GM19468 (cell line): Measurements from ENCODE around the gene SLC45A3.
A peak's percentile ranks its signal among the peaks of the same experiment; 100 is the strongest.

Source experiments
- ATAC-seq: cut with Tn5 transposase; IDR thresholded peaks from one replicate; pipeline ENCODE4 v1.9.1; 2021; ENCODE audit warnings: mild to moderate bottlenecking, moderate library complexity, moderate number of reproducible peaks; ENCODE audit not compliant: unreplicated experiment; ENCODE audit errors: extremely low read depth

SLC45A3 gene

GRCh38 chr1:205669341-205670149 is 10.8 kb downstream of the SLC45A3 start:
- ATAC-seq = no peak

- no peak for ATAC-seq
These were observed 11.4 kb downstream of the SLC45A3 start for GRCh38 chr1:205668951-205669340.

GRCh38 chr1:205667909-205668643 is 12.2 kb downstream of the SLC45A3 start:
- no peak for ATAC-seq

- no peak for ATAC-seq
These were observed 13.7 kb downstream of the SLC45A3 start for GRCh38 chr1:205666372-205667166.

GRCh38 chr1:205665201-205666045 is 14.9 kb downstream of the SLC45A3 start:
- no peak for ATAC-seq

GRCh38 chr1:205664399-205665017 is 15.8 kb downstream of the SLC45A3 start:
- no peak for ATAC-seq

- ATAC-seq = no peak
These were observed 16.9 kb downstream of the SLC45A3 start for GRCh38 chr1:205663286-205663936.

GRCh38 chr1:205662791-205663190 is 17.5 kb downstream of the SLC45A3 start:
- no peak for ATAC-seq

- ATAC-seq = no peak
These were observed 18.1 kb downstream of the SLC45A3 start for GRCh38 chr1:205662135-205662738.

GRCh38 chr1:205661429-205662134 is 18.7 kb downstream of the SLC45A3 start:
- no peak for ATAC-seq

GRCh38 chr1:205660361-205660760 is 19.9 kb downstream of the SLC45A3 start:
- ATAC-seq = no peak

GRCh38 chr1:205658943-205659581 is 21.2 kb downstream of the SLC45A3 start:
- ATAC-seq = peak; percentile 22

- ATAC-seq = no peak
These were observed 24.1 kb downstream of the SLC45A3 start for GRCh38 chr1:205656236-205656635.

GRCh38 chr1:205652984-205653383 is 27.3 kb downstream of the SLC45A3 start:
- ATAC-seq = no peak

GRCh38 chr1:205650241-205650640 is 30.1 kb downstream of the SLC45A3 start:
- no peak for ATAC-seq

GRCh38 chr1:205645519-205645918 is 34.8 kb downstream of the SLC45A3 start:
- ATAC-seq = no peak

- no peak for ATAC-seq
These were observed 37.5 kb downstream of the SLC45A3 start for GRCh38 chr1:205642679-205643307.
